ENCODE results near the gene EMP1. TPM values are rescaled to one million over a fixed set of nuclear protein-coding genes. Genes with fewer than 3 reads are reported as not detected.

Gene EMP1
- total RNA-seq, 4 donors from 2014 or later: 43.2 to 837 (median 738) TPM

DNA sequence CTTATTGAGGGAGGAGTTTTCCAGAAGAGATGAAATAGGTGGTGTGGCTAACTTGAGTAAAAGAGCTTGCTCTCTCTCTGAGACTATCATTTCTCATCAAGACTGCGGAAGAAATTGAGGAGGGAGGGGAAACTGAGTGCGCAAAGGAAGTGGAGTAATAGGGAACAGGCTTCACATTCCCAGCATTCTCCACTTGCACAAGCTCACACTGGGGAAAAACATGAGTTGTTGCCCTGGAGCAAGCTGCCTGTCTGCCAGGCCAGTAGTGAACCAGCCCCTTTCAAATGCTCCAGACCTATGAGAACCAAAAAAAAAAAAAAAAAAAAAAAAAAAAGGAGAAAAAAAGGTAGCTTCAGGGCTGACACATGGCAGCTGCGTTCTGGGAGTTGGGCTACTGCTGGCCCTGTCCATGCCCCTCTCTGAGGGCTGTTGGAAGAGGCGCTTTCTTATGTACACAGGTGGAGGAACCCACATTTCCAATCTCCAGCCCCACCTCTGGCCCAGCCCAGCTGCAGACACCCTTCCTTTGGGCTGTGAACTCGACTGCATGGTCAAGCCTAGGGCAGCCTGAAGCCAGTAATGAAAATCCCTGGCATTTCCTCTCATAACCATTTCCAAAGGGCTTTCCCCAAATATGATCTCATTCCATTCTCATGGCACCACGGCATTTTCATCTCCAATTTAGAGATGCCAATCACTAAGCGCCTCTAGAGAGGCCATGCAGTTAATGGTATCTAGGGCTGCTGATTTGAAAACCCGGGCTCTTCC is 32.5 kb upstream of the EMP1 start:
- no peaks in the 10 kb centered on the region for H3K27me3 ChIP-seq
- intact Hi-C loops (cut with DNase I; ENCODE audit: low total_unique reads): no loop called here
- TF ChIP-seq POLR2AphosphoS5 (IDR thresholded peaks at IDR 0.05): no peak
- in situ Hi-C loops (cut with MboI; ENCODE audit: low pct_ligation_motif_present in 1 of 4, low pct_unique_long_range_greater_than_20kb in 1 of 4, low sequenced_read_pairs in 3 of 4): no loop called here
- no peaks in the 10 kb centered on the region for H3K36me3 ChIP-seq
- H3K4me1 ChIP-seq: peaks cover 0 to 13% (median 9%) of the 10 kb centered on the region in 4 donors
- H3K9me3 ChIP-seq: no peaks in the 10 kb centered on the region
- no peak overlapping the region for H3K4me3 ChIP-seq
- WGBS, 2 donors (ENCODE audit: low coverage in 1 of 2): 90 to 100% methylated on average over 3 to 8 of the region's 8 CpGs
- H3K27ac ChIP-seq: no peak overlapping the region
- no peak for DNase-seq

DNA sequence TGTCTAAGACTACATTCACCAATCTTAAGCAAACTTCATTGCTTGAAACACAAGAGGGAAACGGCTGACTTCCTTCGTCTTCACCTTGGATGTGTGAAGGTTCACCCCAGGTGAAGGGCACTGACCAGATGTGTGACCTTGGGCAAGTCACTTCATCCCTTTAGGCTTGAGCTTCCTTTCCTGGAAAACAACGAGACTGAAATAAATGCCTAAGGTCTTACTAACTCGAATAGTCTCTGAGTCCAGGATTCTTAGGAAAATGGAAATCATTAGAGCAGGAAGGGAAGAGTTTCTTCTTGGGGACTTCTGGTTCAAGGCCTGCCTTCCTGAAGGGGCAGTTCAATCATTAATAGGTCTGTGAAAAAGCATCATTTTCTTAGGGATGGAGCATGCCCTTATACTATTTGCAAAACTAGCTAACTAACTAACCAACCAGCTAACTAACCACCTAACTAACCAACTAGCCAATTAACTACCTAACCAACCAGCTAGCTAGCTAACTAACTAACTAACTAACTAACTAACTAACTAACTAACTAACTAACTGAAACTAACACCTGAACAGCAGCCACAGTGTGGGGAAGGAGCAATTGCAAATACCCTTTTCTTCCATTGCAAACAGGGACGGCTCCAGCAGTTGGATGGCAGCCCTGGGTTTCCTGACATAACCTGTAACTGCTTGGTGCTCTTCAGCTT is 31.5 kb upstream of the EMP1 start:
- H3K4me3 ChIP-seq: no peak overlapping the region
- H3K36me3 ChIP-seq: no peaks in the 10 kb centered on the region
- TF ChIP-seq EP300 (IDR thresholded peaks at IDR 0.05; ENCODE audit: low read depth) (no peak), POLR2AphosphoS5 (IDR thresholded peaks at IDR 0.05) (no peak), POLR2A (IDR thresholded peaks at IDR 0.05) (no peak)
- TF ChIP-seq, protein P1, sequence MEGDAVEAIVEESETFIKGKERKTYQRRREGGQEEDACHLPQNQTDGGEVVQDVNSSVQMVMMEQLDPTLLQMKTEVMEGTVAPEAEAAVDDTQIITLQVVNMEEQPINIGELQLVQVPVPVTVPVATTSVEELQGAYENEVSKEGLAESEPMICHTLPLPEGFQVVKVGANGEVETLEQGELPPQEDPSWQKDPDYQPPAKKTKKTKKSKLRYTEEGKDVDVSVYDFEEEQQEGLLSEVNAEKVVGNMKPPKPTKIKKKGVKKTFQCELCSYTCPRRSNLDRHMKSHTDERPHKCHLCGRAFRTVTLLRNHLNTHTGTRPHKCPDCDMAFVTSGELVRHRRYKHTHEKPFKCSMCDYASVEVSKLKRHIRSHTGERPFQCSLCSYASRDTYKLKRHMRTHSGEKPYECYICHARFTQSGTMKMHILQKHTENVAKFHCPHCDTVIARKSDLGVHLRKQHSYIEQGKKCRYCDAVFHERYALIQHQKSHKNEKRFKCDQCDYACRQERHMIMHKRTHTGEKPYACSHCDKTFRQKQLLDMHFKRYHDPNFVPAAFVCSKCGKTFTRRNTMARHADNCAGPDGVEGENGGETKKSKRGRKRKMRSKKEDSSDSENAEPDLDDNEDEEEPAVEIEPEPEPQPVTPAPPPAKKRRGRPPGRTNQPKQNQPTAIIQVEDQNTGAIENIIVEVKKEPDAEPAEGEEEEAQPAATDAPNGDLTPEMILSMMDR (IDR thresholded peaks at IDR 0.05): no peak
- H3K27ac ChIP-seq: peak overlapping the region in 1 of 4 donors; percentile 45
- 71 to 85% methylated on average over 2 to 5 of the region's 5 CpGs for WGBS, 2 donors (ENCODE audit: low coverage in 1 of 2)
- intact Hi-C loops (cut with DNase I; ENCODE audit: low total_unique reads): no loop called here
- peaks cover 0 to 13% (median 9%) of the 10 kb centered on the region in 4 donors for H3K4me1 ChIP-seq
- in situ Hi-C loops (cut with MboI; ENCODE audit: low pct_ligation_motif_present in 1 of 4, low pct_unique_long_range_greater_than_20kb in 1 of 4, low sequenced_read_pairs in 3 of 4): no loop called here
- DNase-seq: no peak
- peaks cover 7% of the 10 kb centered on the region for H3K27me3 ChIP-seq
- H3K9me3 ChIP-seq: no peaks in the 10 kb centered on the region

DNA sequence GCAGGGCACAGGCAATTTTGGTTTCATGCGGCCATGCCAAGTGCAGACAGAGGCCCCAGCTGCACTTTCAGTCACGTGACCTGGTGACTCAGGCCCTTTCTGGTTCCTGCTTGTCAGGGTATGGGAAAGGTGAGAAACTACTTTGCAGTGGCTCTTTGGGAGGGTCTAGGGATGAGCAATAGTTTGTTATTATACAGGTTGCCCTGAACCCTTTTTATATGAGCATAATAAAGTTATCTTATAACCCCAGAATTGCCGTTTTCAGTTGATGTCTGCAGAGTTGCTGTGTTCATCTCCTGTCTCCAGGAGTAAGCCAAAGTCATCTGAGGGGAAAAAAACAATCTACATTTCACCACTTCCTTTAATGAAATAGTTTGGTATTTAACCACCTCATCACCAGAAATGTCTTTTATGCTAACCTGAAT is 30.9 kb upstream of the EMP1 start:
- WGBS, 2 donors (ENCODE audit: low coverage in 1 of 2): 6 to 14% methylated on average over 3 of the region's 3 CpGs
- in situ Hi-C loops (cut with MboI; ENCODE audit: low pct_ligation_motif_present in 1 of 4, low pct_unique_long_range_greater_than_20kb in 1 of 4, low sequenced_read_pairs in 3 of 4): no loop called here
- intact Hi-C loops (cut with DNase I; ENCODE audit: low total_unique reads): no loop called here
- peak; percentile 78 for DNase-seq
- no peak for TF ChIP-seq POLR2AphosphoS5 (IDR thresholded peaks at IDR 0.05)
- TF ChIP-seq, protein P1 (IDR thresholded peaks at IDR 0.05): no peak
- no peak for TF ChIP-seq POLR2A (IDR thresholded peaks at IDR 0.05)
- no peak for TF ChIP-seq EP300 (IDR thresholded peaks at IDR 0.05; ENCODE audit: low read depth)
- Histone ChIP-seq H3K4me1 (peaks cover 0 to 13% (median 9%) of the 10 kb centered on the region in 4 donors), H3K4me3 (no peak overlapping the region), H3K27ac (peak overlapping the region in 1 of 4 donors; percentile 45), H3K27me3 (peaks cover 10% of the 10 kb centered on the region), H3K9me3 (no peaks in the 10 kb centered on the region), H3K36me3 (no peaks in the 10 kb centered on the region)

DNA sequence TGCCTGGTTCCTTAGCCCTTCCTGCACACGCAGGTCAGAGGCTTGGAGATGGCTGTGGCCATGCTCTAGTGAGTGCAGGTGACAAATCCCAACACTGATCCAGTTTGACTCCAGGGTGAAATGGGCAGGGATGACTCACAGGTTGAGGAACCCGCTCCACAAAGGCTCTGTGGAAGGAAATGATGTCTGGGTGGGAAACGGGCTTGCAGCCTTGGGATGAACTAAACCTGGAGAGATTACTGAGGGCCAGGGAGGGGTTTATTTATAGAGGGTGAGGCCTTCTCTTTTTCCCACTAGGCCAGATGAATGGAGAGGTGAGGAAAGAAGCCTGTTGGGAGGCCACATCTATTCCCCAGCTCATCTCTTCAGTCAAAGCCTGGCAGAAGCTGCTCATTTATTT is 29.3 kb upstream of the EMP1 start:
- TF ChIP-seq POLR2AphosphoS5 (IDR thresholded peaks at IDR 0.05) (no peak), POLR2A (IDR thresholded peaks at IDR 0.05) (no peak), EP300 (IDR thresholded peaks at IDR 0.05; ENCODE audit: low read depth) (no peak)
- TF ChIP-seq, protein P1 (IDR thresholded peaks at IDR 0.05): no peak
- H3K36me3 ChIP-seq: no peaks in the 10 kb centered on the region
- in situ Hi-C loops (cut with MboI; ENCODE audit: low pct_ligation_motif_present in 1 of 4, low pct_unique_long_range_greater_than_20kb in 1 of 4, low sequenced_read_pairs in 3 of 4) (no loop called here), intact Hi-C loops (cut with DNase I; ENCODE audit: low total_unique reads) (no loop called here)
- 86% methylated on average over 3 of the region's 3 CpGs; no CpG with 5 or more reads in 1 of the 2 donors for WGBS, 2 donors (ENCODE audit: low coverage in 1 of 2)
- no peaks in the 10 kb centered on the region for H3K9me3 ChIP-seq
- H3K27ac ChIP-seq: no peak overlapping the region
- no peak overlapping the region for H3K4me3 ChIP-seq
- peaks cover 0 to 13% (median 9%) of the 10 kb centered on the region in 4 donors for H3K4me1 ChIP-seq
- peaks cover 12% of the 10 kb centered on the region for H3K27me3 ChIP-seq
- DNase-seq: no peak

Measured in transverse colon (tissue), 4 donors.